ENCODE data around the gene HDAC4. TPM values are rescaled to one million over a fixed set of nuclear protein-coding genes. Genes with fewer than 3 reads are reported as not detected.

The HDAC4 gene
- total and polyA plus RNA-seq, 4 donors: 2.9 to 37.2 (median 4.4) TPM

DNA sequence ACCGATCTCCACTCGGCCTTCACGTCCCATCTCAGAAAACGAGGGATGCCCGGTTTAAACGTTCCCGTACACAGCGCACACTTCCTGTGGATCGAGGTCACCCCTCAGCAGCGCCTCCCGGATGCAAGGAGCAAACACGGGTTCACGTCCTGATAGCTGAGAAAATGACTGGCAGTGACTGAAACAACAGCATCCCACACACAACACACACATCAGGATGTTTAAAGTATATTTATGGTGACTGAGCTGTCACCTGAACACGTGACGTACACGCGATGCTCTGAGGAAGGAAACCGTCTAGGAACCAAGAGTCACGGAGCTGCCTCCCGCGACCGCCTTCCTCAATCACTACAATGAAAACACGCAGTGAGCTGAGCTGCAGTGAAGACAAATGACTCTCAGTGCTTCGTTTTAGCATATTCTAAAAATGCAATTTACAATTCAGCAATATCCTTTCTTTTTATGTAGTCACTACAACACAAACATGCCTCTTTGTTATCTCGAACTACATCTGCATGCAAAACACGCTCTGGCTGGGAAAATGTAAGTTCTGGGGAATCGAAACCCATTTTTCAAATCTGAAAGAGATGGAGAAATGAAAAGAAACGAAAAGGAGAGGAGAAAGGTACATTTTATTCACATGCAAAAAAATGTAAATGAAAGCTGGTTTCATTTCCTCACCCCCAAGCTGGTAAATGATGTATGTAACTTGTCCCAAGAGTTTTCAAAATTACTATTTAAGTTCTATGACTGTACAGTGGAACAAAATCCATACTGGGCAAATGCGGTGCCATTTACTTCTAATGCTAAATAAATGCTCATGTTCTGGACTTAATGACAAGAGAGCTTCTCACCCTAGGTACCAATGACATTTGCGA lies 19.8 kb downstream of the HDAC4 start:
- TF ChIP-seq RAD21 (IDR thresholded peaks at IDR 0.05): peak in 1 of 2 donors; percentile 22
- TF ChIP-seq NR2F2 (IDR thresholded peaks at IDR 0.05): peak; percentile 86
- no peak for TF ChIP-seq HNF4G (IDR thresholded peaks at IDR 0.05)
- TF ChIP-seq, protein P1, sequence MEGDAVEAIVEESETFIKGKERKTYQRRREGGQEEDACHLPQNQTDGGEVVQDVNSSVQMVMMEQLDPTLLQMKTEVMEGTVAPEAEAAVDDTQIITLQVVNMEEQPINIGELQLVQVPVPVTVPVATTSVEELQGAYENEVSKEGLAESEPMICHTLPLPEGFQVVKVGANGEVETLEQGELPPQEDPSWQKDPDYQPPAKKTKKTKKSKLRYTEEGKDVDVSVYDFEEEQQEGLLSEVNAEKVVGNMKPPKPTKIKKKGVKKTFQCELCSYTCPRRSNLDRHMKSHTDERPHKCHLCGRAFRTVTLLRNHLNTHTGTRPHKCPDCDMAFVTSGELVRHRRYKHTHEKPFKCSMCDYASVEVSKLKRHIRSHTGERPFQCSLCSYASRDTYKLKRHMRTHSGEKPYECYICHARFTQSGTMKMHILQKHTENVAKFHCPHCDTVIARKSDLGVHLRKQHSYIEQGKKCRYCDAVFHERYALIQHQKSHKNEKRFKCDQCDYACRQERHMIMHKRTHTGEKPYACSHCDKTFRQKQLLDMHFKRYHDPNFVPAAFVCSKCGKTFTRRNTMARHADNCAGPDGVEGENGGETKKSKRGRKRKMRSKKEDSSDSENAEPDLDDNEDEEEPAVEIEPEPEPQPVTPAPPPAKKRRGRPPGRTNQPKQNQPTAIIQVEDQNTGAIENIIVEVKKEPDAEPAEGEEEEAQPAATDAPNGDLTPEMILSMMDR (IDR thresholded peaks at IDR 0.05; ENCODE audit: low read depth, low read length, missing input control): no peak
- no peaks in the 10 kb centered on the region for H3K9me3 ChIP-seq (ENCODE audit: control insufficient read depth in 4 of 4, low read length in 3 of 4)
- H3K27ac ChIP-seq (ENCODE audit: low read depth in 1 of 2, low read length in 2 of 2): peak overlapping the region in 1 of 2 donors; percentile 23
- peak overlapping the region in 1 of 2 donors; percentile 24 for H3K9ac ChIP-seq (ENCODE audit: low read depth in 1 of 2, low read length in 2 of 2)
- 74% methylated on average over 30 of the region's 30 CpGs for WGBS
- no peak overlapping the region for H3K4me3 ChIP-seq (ENCODE audit: low read depth in 1 of 3, low read length in 3 of 3)
- peaks cover 0 to 2% (median under 1%) of the 10 kb centered on the region in 4 donors for H3K36me3 ChIP-seq (ENCODE audit: control insufficient read depth in 4 of 4, insufficient read depth in 3 of 4, low read depth in 1 of 4, low read length in 3 of 4)
- H3K27me3 ChIP-seq (ENCODE audit: control insufficient read depth in 4 of 4, insufficient read depth in 4 of 4, low read length in 3 of 4): no peaks in the 10 kb centered on the region
- no peak for DNase-seq (ENCODE audit: low spot score)
- H3K4me1 ChIP-seq (ENCODE audit: control insufficient read depth in 4 of 4, insufficient read depth in 4 of 4, low read length in 3 of 4): no peaks in the 10 kb centered on the region

DNA sequence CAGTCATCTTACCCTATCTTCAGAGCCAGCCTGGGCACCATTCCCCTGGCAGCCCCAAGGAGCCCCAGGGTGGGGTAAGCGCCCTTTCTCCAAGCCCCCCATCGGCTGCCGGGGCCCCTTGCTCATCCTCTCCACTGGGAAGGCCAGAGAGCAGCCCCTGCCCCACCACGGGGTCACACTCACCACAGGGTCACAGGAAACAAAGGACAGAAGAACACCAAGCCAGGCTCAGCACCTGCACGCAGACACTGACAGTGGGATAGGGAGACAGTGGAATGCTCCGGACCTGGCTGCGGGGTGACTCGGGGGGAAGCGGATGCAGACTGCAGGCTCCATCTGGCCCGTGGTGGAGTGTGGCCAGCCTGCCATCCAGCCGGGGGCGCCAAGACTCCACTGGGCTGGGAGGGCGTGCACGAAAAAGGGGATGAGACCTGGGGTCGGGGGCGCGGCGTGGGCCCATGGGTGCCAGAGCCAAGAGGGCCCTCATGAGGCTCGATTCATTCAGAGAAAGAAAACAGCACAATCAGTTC lies 21.1 kb downstream of the HDAC4 start:
- no peak overlapping the region for H3K27ac ChIP-seq (ENCODE audit: low read depth in 1 of 2, low read length in 2 of 2)
- no peaks in the 10 kb centered on the region for H3K9me3 ChIP-seq (ENCODE audit: control insufficient read depth in 4 of 4, low read length in 3 of 4)
- DNase-seq (ENCODE audit: low spot score): no peak
- H3K36me3 ChIP-seq (ENCODE audit: control insufficient read depth in 4 of 4, insufficient read depth in 3 of 4, low read depth in 1 of 4, low read length in 3 of 4): peaks cover 0 to 2% (median under 1%) of the 10 kb centered on the region in 4 donors
- H3K9ac ChIP-seq (ENCODE audit: low read depth in 1 of 2, low read length in 2 of 2): no peak overlapping the region
- no peaks in the 10 kb centered on the region for H3K4me1 ChIP-seq (ENCODE audit: control insufficient read depth in 4 of 4, insufficient read depth in 4 of 4, low read length in 3 of 4)
- no peak for TF ChIP-seq RXRA (IDR thresholded peaks at IDR 0.05)
- TF ChIP-seq FOXA2 (IDR thresholded peaks at IDR 0.05): no peak
- TF ChIP-seq NR2F2 (IDR thresholded peaks at IDR 0.05): no peak
- TF ChIP-seq YY1 (IDR thresholded peaks at IDR 0.05): no peak
- no peak for TF ChIP-seq RAD21 (IDR thresholded peaks at IDR 0.05)
- TF ChIP-seq, protein P2, sequence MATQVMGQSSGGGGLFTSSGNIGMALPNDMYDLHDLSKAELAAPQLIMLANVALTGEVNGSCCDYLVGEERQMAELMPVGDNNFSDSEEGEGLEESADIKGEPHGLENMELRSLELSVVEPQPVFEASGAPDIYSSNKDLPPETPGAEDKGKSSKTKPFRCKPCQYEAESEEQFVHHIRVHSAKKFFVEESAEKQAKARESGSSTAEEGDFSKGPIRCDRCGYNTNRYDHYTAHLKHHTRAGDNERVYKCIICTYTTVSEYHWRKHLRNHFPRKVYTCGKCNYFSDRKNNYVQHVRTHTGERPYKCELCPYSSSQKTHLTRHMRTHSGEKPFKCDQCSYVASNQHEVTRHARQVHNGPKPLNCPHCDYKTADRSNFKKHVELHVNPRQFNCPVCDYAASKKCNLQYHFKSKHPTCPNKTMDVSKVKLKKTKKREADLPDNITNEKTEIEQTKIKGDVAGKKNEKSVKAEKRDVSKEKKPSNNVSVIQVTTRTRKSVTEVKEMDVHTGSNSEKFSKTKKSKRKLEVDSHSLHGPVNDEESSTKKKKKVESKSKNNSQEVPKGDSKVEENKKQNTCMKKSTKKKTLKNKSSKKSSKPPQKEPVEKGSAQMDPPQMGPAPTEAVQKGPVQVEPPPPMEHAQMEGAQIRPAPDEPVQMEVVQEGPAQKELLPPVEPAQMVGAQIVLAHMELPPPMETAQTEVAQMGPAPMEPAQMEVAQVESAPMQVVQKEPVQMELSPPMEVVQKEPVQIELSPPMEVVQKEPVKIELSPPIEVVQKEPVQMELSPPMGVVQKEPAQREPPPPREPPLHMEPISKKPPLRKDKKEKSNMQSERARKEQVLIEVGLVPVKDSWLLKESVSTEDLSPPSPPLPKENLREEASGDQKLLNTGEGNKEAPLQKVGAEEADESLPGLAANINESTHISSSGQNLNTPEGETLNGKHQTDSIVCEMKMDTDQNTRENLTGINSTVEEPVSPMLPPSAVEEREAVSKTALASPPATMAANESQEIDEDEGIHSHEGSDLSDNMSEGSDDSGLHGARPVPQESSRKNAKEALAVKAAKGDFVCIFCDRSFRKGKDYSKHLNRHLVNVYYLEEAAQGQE (IDR thresholded peaks at IDR 0.05): no peak
- no peak for TF ChIP-seq HNF4G (IDR thresholded peaks at IDR 0.05)
- no peak for TF ChIP-seq JUND (IDR thresholded peaks at IDR 0.05)
- H3K4me3 ChIP-seq (ENCODE audit: low read depth in 1 of 3, low read length in 3 of 3): no peak overlapping the region
- no peaks in the 10 kb centered on the region for H3K27me3 ChIP-seq (ENCODE audit: control insufficient read depth in 4 of 4, insufficient read depth in 4 of 4, low read length in 3 of 4)
- 96% methylated on average over 19 of the region's 19 CpGs for WGBS
